Measurements from ENCODE around the gene PTBP3.
A peak's percentile ranks its signal among the peaks of the same experiment; 100 is the strongest.

Gene PTBP3

GRCh38 chr9:112337547-112337946 is 4.1 kb upstream of the PTBP3 start:
- Histone ChIP-seq H3K36me3 (ENCODE audit: control insufficient read depth in 2 of 2, insufficient read depth in 2 of 2, low read length in 2 of 2) (no peaks in the 10 kb centered on the region), H3K4me3 (ENCODE audit: low read length in 2 of 2) (no peak overlapping the region), H3K27ac (ENCODE audit: low read depth in 2 of 2, low read length in 2 of 2) (peak overlapping the region; percentile 32 to 61), H3K4me1 (ENCODE audit: control insufficient read depth in 2 of 2, insufficient read depth in 2 of 2, low read length in 2 of 2) (peaks cover 17 to 21% of the 10 kb centered on the region in 2 donors), H3K27me3 (ENCODE audit: control insufficient read depth in 2 of 2, insufficient read depth in 2 of 2, low read length in 2 of 2) (no peaks in the 10 kb centered on the region), H3K9ac (ENCODE audit: low read depth in 1 of 2, low read length in 2 of 2) (no peak overlapping the region), H3K9me3 (ENCODE audit: control insufficient read depth in 2 of 2, low read length in 2 of 2) (no peaks in the 10 kb centered on the region)

GRCh38 chr9:112334432-112334841 is 1.0 kb upstream of the PTBP3 start:
- no peaks in the 10 kb centered on the region for H3K27me3 ChIP-seq (ENCODE audit: control insufficient read depth in 2 of 2, insufficient read depth in 2 of 2, low read length in 2 of 2)
- peak overlapping the region; percentile 78 to 87 for H3K4me3 ChIP-seq (ENCODE audit: low read length in 2 of 2)
- no peaks in the 10 kb centered on the region for H3K36me3 ChIP-seq (ENCODE audit: control insufficient read depth in 2 of 2, insufficient read depth in 2 of 2, low read length in 2 of 2)
- peak overlapping the region; percentile 98 to 100 for H3K27ac ChIP-seq (ENCODE audit: low read depth in 2 of 2, low read length in 2 of 2)
- H3K9ac ChIP-seq (ENCODE audit: low read depth in 1 of 2, low read length in 2 of 2), result peak overlapping the region; percentile 84 to 93
- H3K4me1 ChIP-seq (ENCODE audit: control insufficient read depth in 2 of 2, insufficient read depth in 2 of 2, low read length in 2 of 2), result peaks cover 26% of the 10 kb centered on the region in 2 donors
- H3K9me3 ChIP-seq (ENCODE audit: control insufficient read depth in 2 of 2, low read length in 2 of 2), result no peaks in the 10 kb centered on the region

DNA sequence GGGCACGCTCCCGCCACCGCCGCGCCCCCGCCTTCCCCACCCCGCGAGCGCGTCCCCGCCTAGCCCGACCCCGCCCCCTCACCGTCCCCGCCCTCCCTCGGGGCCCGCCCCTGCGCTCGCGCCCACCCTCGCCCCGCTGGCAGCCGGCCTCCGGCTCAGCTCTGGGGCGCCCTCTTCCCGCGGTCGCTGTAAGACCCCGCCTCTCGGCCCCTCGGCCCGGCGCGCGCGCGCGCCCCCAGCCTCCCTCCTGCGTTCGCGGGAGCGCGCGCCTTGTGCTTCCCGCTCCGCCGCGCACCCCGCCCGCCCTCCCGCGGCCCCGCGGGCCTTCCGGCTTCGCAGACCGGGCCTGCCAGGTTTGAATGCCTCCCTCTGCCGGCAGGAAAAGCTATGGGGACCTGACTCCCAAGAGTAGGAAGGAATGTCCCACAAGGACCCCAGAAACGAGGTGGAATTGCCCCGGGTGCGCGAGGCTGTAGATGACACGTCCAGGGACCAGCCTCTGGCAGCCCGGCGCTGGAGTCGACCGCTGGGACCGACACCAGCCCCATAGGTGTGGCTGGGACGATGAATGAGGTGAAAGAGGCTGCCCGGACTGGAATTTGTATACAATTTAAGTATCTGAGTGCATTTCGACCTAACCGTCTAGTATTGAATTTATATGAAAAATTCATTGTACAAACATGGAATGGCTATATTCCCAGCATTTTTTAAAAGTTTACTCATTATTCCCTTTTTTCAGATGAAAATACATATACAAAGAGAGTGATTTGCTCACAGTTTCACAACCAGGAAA is 416 bp upstream of the PTBP3 start:
- no peaks in the 10 kb centered on the region for H3K9me3 ChIP-seq (ENCODE audit: control insufficient read depth in 2 of 2, low read length in 2 of 2)
- H3K27ac ChIP-seq (ENCODE audit: low read depth in 2 of 2, low read length in 2 of 2), result peak overlapping the region; percentile 100
- peaks cover 26% of the 10 kb centered on the region in 2 donors for H3K4me1 ChIP-seq (ENCODE audit: control insufficient read depth in 2 of 2, insufficient read depth in 2 of 2, low read length in 2 of 2)
- no peaks in the 10 kb centered on the region for H3K27me3 ChIP-seq (ENCODE audit: control insufficient read depth in 2 of 2, insufficient read depth in 2 of 2, low read length in 2 of 2)
- H3K36me3 ChIP-seq (ENCODE audit: control insufficient read depth in 2 of 2, insufficient read depth in 2 of 2, low read length in 2 of 2), result no peaks in the 10 kb centered on the region
- H3K9ac ChIP-seq (ENCODE audit: low read depth in 1 of 2, low read length in 2 of 2), result peak overlapping the region; percentile 94 to 100
- peak overlapping the region; percentile 95 to 96 for H3K4me3 ChIP-seq (ENCODE audit: low read length in 2 of 2)

GRCh38 chr9:112332674-112332976 is 794 bp downstream of the PTBP3 start:
- H3K9ac ChIP-seq (ENCODE audit: low read depth in 1 of 2, low read length in 2 of 2), result peak overlapping the region; percentile 94 to 100
- H3K27ac ChIP-seq (ENCODE audit: low read depth in 2 of 2, low read length in 2 of 2), result peak overlapping the region; percentile 100
- H3K4me1 ChIP-seq (ENCODE audit: control insufficient read depth in 2 of 2, insufficient read depth in 2 of 2, low read length in 2 of 2), result peaks cover 22 to 25% of the 10 kb centered on the region in 2 donors
- H3K4me3 ChIP-seq (ENCODE audit: low read length in 2 of 2), result peak overlapping the region; percentile 95 to 96
- H3K36me3 ChIP-seq (ENCODE audit: control insufficient read depth in 2 of 2, insufficient read depth in 2 of 2, low read length in 2 of 2), result no peaks in the 10 kb centered on the region
- no peaks in the 10 kb centered on the region for H3K9me3 ChIP-seq (ENCODE audit: control insufficient read depth in 2 of 2, low read length in 2 of 2)
- H3K27me3 ChIP-seq (ENCODE audit: control insufficient read depth in 2 of 2, insufficient read depth in 2 of 2, low read length in 2 of 2), result no peaks in the 10 kb centered on the region

- peak overlapping the region; percentile 95 to 96 for H3K4me3 ChIP-seq (ENCODE audit: low read length in 2 of 2)
- peaks cover 22 to 23% of the 10 kb centered on the region in 2 donors for H3K4me1 ChIP-seq (ENCODE audit: control insufficient read depth in 2 of 2, insufficient read depth in 2 of 2, low read length in 2 of 2)
- H3K27me3 ChIP-seq (ENCODE audit: control insufficient read depth in 2 of 2, insufficient read depth in 2 of 2, low read length in 2 of 2), result no peaks in the 10 kb centered on the region
- peak overlapping the region; percentile 94 to 100 for H3K9ac ChIP-seq (ENCODE audit: low read depth in 1 of 2, low read length in 2 of 2)
- H3K27ac ChIP-seq (ENCODE audit: low read depth in 2 of 2, low read length in 2 of 2), result peak overlapping the region; percentile 100
- no peaks in the 10 kb centered on the region for H3K36me3 ChIP-seq (ENCODE audit: control insufficient read depth in 2 of 2, insufficient read depth in 2 of 2, low read length in 2 of 2)
- H3K9me3 ChIP-seq (ENCODE audit: control insufficient read depth in 2 of 2, low read length in 2 of 2), result no peaks in the 10 kb centered on the region
Measured at GRCh38 chr9:112332214-112332613, 1.2 kb downstream of the PTBP3 start.

GRCh38 chr9:112331674-112331952 is 1.8 kb downstream of the PTBP3 start:
- Histone ChIP-seq H3K27ac (ENCODE audit: low read depth in 2 of 2, low read length in 2 of 2) (peak overlapping the region; percentile 3 to 42), H3K4me1 (ENCODE audit: control insufficient read depth in 2 of 2, insufficient read depth in 2 of 2, low read length in 2 of 2) (peaks cover 17% of the 10 kb centered on the region in 2 donors), H3K4me3 (ENCODE audit: low read length in 2 of 2) (peak overlapping the region; percentile 95 to 96), H3K9ac (ENCODE audit: low read depth in 1 of 2, low read length in 2 of 2) (peak overlapping the region; percentile 0 to 100), H3K27me3 (ENCODE audit: control insufficient read depth in 2 of 2, insufficient read depth in 2 of 2, low read length in 2 of 2) (no peaks in the 10 kb centered on the region), H3K9me3 (ENCODE audit: control insufficient read depth in 2 of 2, low read length in 2 of 2) (no peaks in the 10 kb centered on the region), H3K36me3 (ENCODE audit: control insufficient read depth in 2 of 2, insufficient read depth in 2 of 2, low read length in 2 of 2) (no peaks in the 10 kb centered on the region)

- H3K4me3 ChIP-seq (ENCODE audit: low read length in 2 of 2), result no peak overlapping the region
- H3K9me3 ChIP-seq (ENCODE audit: control insufficient read depth in 2 of 2, low read length in 2 of 2), result no peaks in the 10 kb centered on the region
- H3K9ac ChIP-seq (ENCODE audit: low read depth in 1 of 2, low read length in 2 of 2), result no peak overlapping the region
- H3K27ac ChIP-seq (ENCODE audit: low read depth in 2 of 2, low read length in 2 of 2), result no peak overlapping the region
- H3K36me3 ChIP-seq (ENCODE audit: control insufficient read depth in 2 of 2, insufficient read depth in 2 of 2, low read length in 2 of 2), result no peaks in the 10 kb centered on the region
- peaks cover 18% of the 10 kb centered on the region in 2 donors for H3K4me1 ChIP-seq (ENCODE audit: control insufficient read depth in 2 of 2, insufficient read depth in 2 of 2, low read length in 2 of 2)
- H3K27me3 ChIP-seq (ENCODE audit: control insufficient read depth in 2 of 2, insufficient read depth in 2 of 2, low read length in 2 of 2), result no peaks in the 10 kb centered on the region
Measured at GRCh38 chr9:112328545-112328944, 4.9 kb downstream of the PTBP3 start.

DNA sequence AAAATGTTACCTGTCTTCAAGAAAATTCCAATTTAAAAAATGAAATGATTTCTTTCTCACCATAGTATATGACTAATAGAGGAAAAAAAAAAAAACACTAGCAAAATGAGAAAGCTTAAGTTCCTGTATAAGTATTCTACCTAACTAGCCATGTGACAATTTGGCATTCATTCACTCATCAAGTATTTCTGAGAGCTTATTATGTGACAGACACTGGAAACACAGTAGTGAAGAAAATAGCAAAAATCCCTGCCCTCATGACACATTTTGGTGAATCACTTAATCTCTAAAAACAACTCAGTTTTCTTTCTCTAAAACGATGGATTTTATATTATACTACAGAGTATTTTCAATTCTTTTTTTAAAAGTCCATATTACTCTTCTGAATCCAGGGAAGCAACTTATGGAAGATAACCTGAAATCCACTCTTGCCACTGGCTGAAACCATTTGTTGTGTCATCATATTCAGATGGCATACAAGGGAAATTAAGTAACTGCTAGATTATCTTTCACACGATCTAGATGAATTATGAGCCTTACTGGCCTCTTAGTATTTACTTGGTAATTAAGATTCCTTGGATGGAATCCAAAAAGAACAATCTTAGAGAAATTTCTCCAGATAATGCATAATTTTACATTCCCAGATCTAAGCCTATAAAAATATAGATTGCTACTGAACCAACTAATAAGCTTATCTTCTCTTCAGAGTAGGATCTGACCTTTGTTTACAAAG is 5.5 kb downstream of the PTBP3 start:
- H3K4me3 ChIP-seq (ENCODE audit: low read length in 2 of 2), result no peak overlapping the region
- no peaks in the 10 kb centered on the region for H3K9me3 ChIP-seq (ENCODE audit: control insufficient read depth in 2 of 2, low read length in 2 of 2)
- peaks cover 18 to 22% of the 10 kb centered on the region in 2 donors for H3K4me1 ChIP-seq (ENCODE audit: control insufficient read depth in 2 of 2, insufficient read depth in 2 of 2, low read length in 2 of 2)
- H3K36me3 ChIP-seq (ENCODE audit: control insufficient read depth in 2 of 2, insufficient read depth in 2 of 2, low read length in 2 of 2), result no peaks in the 10 kb centered on the region
- no peaks in the 10 kb centered on the region for H3K27me3 ChIP-seq (ENCODE audit: control insufficient read depth in 2 of 2, insufficient read depth in 2 of 2, low read length in 2 of 2)
- no peak overlapping the region for H3K27ac ChIP-seq (ENCODE audit: low read depth in 2 of 2, low read length in 2 of 2)
- no peak overlapping the region for H3K9ac ChIP-seq (ENCODE audit: low read depth in 1 of 2, low read length in 2 of 2)

DNA sequence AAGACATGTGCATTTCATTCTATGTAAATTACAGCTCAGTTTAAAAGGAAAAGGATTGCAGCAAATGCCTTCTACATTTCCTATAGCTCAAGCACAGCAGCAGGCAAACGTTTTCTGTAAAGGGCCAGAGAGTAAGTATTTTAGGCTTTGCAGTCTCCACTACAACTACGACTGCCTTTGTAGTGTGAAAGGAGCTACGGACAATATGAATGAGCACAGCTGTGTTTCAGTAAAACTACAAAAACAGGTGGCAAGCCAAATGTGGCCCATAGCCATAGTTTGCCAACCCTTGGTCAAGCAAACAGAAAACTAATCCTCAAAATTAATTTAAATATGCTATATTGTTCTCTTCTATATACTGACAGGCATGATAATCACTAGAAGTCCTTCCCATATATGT is 7.2 kb downstream of the PTBP3 start:
- no peaks in the 10 kb centered on the region for H3K27me3 ChIP-seq (ENCODE audit: control insufficient read depth in 2 of 2, insufficient read depth in 2 of 2, low read length in 2 of 2)
- H3K4me3 ChIP-seq (ENCODE audit: low read length in 2 of 2), result no peak overlapping the region
- H3K36me3 ChIP-seq (ENCODE audit: control insufficient read depth in 2 of 2, insufficient read depth in 2 of 2, low read length in 2 of 2), result no peaks in the 10 kb centered on the region
- H3K9me3 ChIP-seq (ENCODE audit: control insufficient read depth in 2 of 2, low read length in 2 of 2), result no peaks in the 10 kb centered on the region
- no peak overlapping the region for H3K9ac ChIP-seq (ENCODE audit: low read depth in 1 of 2, low read length in 2 of 2)
- no peak overlapping the region for H3K27ac ChIP-seq (ENCODE audit: low read depth in 2 of 2, low read length in 2 of 2)
- H3K4me1 ChIP-seq (ENCODE audit: control insufficient read depth in 2 of 2, insufficient read depth in 2 of 2, low read length in 2 of 2), result peaks cover 14 to 24% of the 10 kb centered on the region in 2 donors

DNA sequence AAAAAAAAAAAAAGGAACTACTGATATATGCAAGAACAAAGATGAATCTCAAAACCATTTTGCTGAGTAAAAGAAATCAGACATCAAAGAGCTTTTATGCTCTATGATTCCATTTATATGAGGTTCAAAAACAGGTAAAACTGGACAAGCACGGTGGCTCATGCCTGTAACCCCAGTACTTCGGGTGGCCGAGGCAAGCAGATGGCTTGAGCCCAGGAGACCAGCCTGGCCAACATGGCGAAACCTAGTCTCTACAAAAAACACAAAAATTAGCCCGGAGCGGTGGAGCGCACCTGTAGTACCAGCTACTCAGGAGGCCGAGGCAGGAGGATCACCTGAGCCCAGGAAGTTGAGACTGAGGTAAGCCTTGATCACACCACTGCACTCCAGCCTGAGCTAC is 7.8 kb downstream of the PTBP3 start:
- no peaks in the 10 kb centered on the region for H3K27me3 ChIP-seq (ENCODE audit: control insufficient read depth in 2 of 2, insufficient read depth in 2 of 2, low read length in 2 of 2)
- no peak overlapping the region for H3K27ac ChIP-seq (ENCODE audit: low read depth in 2 of 2, low read length in 2 of 2)
- H3K4me1 ChIP-seq (ENCODE audit: control insufficient read depth in 2 of 2, insufficient read depth in 2 of 2, low read length in 2 of 2), result peaks cover 11 to 20% of the 10 kb centered on the region in 2 donors
- no peaks in the 10 kb centered on the region for H3K36me3 ChIP-seq (ENCODE audit: control insufficient read depth in 2 of 2, insufficient read depth in 2 of 2, low read length in 2 of 2)
- no peaks in the 10 kb centered on the region for H3K9me3 ChIP-seq (ENCODE audit: control insufficient read depth in 2 of 2, low read length in 2 of 2)
- H3K4me3 ChIP-seq (ENCODE audit: low read length in 2 of 2), result no peak overlapping the region
- H3K9ac ChIP-seq (ENCODE audit: low read depth in 1 of 2, low read length in 2 of 2), result no peak overlapping the region
